ENCODE results near the gene ITPR3.
A peak's percentile ranks its signal among the peaks of the same experiment; 100 is the strongest.

Gene ITPR3

DNA sequence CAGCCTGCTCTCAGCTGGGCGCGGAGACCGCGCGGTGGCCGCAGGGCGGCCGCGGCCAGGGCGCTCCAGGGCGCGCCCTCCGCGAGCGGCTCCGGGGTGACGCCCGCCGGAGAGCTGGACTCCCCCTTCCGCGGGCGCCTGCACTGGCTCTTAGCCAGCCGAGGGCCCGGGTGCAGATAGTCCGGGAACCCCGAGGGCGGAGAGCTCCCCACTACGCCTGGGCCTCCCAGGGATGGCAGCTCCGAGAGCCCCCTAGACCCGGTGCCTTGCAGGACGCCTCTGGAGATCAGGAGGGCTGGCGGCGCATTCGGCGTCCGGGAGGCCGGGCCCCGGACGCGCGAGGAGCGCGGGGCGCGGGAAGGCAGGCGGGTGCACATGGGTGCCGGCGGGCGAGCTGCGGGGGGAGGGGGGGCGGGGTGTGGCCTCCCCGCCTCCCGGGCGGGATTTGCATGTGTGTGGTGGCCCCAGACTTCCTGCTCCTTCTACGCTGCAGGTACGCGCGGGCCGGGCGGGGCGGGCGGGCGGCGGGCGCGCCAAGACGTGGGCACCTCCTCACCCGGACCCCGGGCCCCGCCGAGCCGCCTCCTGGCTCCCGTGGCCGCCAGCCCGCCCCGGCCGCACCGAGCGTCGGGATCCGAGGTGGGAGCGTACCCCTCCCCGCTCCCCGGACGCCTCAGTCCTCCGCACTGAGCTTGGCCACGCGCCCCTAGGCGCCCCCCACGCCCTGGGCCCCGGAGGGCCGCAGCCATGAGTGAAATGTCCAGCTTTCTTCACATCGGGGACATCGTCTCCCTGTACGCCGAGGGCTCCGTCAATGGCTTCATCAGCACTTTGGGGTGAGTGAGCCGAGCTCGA, at the start of gene ITPR3:
Gene ITPR3 (plus strand): TSS at position 467 of the 855 bp plus-strand sequence. CDS start 281 bp downstream, at position 748.
- peak; percentile 28 for DNase-seq

DNA sequence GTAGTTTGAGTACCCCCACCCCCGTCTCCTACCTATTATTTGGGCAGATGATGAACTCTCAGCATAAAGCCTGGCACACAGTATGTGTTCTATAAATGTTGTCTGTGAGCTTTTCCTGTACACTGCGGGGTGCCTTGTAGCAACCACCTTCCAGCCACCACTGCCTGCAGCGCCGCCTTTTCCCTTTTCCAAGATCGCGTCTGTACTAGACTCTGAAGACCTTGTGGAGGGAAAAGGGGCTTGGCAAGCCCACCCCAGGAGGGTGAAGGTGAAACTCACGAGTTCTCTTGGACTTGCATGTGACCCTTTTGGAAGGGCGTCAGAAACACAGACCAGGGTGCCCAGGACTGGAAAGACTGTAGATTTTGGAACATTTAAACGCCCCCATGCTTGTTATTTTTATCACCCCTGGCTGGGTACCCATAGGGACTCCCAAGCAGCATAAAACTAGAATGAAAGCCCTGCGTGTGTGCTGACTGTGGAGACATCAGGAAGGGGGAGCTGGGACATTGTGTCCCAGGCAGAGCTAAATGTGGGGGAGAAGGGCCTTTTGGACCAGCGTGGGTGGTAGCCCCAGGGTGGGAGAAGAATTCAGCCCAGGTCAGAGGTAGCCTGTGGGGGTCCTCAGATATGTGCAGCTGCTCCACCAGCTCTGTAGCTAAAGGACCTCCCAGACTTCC, 49.3 kb upstream of the ITPR3 start:
- no peak for DNase-seq

DNA sequence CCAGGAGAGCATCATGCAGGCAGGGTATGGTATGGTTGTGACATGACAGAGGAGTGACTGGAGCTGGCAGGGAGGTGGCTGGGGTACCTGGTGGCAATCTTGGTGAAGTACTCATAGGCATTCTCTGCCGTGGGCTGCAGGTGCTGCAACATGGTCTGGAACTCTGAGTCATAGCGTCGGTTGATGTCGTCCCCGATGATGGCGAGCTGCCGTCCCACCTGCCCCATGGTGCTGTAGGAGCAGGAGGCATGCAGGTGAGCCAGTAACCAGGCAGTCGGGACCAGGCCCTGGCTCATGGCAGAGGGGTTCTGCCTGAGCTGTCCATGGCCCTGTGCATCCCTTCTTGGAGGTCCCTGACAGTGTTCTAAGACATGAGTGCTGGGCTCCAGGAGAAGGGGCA, 45.9 kb upstream of the ITPR3 start:
- DNase-seq = no peak

DNA sequence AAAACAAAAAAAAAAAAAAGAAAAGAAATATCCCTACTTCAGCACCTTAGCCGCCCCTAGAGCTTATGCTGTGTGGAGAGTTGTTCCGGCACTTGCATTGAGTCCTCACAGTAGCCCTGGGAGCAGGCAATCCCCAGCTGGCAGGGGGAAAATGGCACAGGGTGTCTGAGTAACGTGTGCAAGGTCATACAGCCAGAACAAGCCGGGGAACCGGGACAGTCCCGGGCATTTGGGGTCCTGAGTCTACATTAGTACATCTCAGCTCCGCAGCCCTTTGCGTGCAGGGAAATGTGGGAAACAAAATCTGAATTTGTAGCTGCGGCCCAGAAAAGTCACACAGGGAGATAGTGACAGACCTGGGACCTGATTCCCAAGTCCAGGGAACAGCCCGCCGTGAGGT, 44.5 kb upstream of the ITPR3 start:
- DNase-seq = no peak

DNA sequence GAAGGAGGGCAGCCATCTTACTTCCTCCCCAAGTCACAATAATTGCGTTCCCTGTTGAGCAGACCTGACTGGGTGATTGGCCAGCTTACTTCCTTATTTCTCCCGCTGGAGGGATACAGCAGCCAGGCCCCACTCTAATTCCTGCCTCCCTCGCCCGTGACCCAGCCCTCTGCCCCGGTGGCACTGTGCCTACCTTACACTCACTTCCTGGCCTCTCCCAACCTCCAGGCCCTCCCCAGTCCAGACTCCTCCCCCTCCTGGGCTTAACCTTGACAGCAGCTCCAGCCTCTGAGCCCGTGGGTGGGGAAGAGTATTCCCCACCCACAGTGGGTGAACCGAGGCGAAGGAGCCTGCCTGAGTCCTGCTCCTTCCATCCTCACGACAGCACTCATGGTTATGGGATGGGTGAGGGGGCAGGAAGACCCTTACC, 44.0 kb upstream of the ITPR3 start:
- DNase-seq = no peak

DNA sequence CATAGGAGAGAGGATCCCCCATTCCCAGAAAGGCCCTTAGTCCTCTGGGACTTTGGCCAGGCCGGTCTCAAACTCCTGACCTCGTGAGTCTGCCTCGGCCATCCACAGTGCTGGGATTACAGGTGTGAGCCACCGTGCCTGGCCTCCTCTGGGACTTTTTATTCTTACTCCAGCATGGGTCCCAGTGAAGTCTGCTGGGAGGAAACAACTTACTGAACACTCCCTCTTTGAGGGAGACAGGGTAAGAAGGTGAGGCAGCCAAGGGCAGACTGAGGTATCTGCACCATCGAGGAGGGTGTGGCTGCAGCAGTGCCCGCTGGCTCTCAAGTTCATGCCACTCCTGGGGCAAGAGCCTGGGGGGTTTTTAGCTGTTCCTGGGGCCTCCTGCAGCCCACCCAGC, 43.4 kb upstream of the ITPR3 start:
- no peak for DNase-seq

DNA sequence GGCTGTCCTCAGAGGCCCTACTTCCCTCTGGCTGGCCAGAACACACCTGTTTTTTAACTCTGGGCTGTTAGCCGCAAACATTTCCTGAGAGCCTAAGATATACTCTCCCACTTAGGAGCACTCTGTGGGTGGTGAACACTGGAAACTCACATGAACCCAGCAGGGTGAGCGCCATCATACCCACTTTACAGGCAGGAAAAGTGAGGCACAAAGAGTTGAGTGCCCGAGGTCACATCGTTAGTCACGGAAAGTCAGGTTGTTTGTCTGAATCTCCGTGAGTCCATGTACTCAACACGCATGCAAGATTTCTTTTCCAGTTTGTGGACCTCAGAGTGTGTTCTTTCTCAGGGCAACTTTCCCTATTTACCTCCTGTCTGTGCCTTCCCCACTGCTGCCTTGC, 43.0 kb upstream of the ITPR3 start:
- no peak for DNase-seq

DNA sequence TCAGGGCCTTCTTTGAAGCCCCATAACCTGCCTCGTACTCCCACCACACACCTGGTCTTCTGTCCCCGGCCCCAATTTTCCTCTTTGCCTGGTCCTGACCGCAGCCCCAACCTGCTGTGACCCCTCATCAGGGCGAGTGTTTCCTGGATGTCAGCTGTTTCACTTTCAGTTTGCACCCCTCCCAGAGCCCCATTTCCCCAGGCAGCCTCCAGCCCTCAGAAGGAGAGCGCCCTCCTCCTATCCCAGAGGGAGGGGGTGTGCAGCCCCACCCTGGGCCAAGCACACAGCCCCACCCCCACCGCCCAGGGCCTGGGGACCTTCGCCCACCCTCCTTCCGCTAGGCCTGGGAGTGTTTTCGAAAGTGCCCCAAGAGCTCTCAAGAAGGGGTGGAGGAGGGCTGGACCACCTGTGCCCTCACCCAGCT, 42.5 kb upstream of the ITPR3 start:
- no peak for DNase-seq

DNA sequence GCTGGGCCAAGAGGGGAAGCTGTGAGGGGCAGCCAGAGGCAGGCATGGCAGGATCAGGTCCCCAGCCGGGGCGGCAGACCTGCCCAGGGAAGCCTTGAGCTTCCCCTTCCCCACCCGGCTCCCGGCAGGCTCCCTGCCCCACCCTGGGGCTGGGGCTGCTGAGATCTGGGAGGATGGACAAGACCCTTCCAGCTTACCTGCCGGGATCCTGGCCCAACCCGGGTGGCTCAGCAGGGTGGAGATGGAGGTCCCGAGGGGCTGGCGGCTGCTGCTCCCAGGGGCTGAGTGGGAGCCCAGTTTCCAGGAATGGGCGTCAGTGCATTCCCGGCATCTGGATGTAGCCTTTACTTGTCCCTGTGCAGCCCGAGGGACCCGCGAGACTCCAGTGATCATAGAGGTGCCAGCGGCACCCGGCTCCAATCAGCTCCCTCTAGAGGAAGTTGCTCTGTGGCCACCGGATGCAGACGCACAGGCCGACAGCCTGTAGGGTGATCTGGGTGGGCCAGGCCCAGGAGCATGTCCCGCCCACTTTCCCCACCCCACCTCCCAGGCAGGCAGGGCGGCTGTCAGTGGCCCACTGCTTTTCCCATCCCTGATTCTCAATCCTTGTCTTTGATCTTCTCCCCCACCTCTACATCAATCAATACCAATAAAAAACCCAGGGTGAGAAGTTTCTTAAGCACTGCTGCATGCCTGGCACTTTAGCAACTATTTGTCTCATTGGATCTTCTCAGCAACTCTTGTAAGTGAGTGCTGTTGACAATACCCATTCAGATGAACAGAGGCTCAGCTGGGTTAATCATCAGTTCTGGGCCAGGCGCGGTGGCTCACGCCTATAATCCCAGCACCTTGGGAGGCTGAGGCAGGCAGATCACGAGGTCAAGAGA, 41.1 kb upstream of the ITPR3 start, which contains the start of gene BAK1:
Gene BAK1 (minus strand): TSS at position 449 of the 887 bp plus-strand sequence. CDS start 2,672 bp downstream, outside the sequence.
- DNase-seq = peak; percentile 89

DNA sequence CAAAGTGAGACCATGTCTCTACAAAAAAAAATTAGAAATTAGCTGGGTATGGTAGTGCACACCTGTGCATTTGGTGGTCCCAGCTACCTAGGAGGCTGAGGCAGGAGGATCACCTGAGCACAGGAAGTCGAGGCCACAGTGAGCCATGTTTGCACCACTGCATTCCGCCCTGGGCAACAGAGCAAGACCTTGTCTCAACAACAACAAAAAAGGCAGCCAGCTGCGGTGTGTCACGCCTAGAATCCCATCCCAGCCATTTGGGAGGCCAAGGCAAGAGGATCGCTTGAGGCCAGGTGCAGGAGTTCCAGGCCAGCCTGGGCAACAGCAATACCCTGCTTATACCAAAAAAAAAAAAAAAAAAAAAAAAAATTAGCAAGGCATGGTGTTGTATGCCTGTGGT, 39.9 kb upstream of the ITPR3 start:
- no peak for DNase-seq

DNA sequence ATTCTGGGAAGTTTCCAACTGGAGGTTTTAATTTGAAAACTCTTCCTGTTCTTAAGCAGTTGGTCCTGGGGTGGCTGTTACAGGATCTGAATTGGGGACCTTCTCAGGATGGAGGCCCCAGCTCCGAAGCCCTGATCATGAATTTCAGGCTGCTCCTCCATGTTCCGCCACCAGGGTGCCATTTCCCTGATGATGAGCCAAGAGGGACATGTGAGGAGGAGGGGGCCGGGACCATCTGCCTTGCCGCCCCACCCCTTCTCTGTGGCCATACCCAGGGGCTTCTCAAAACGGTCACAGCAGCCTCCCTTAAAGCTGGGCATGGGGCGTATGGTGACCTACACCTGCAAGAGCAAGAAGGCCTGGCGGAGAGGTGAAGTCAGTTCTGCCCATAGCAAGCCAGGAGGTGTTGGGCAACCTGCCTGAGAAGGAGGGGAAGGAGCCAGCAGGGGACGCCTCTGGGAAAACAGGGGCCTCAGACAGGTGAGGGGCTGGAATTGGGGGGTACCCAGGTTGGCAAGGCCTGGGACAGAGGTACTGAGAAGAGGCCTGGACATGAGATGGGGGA, 37.4 kb upstream of the ITPR3 start:
- DNase-seq = no peak

DNA sequence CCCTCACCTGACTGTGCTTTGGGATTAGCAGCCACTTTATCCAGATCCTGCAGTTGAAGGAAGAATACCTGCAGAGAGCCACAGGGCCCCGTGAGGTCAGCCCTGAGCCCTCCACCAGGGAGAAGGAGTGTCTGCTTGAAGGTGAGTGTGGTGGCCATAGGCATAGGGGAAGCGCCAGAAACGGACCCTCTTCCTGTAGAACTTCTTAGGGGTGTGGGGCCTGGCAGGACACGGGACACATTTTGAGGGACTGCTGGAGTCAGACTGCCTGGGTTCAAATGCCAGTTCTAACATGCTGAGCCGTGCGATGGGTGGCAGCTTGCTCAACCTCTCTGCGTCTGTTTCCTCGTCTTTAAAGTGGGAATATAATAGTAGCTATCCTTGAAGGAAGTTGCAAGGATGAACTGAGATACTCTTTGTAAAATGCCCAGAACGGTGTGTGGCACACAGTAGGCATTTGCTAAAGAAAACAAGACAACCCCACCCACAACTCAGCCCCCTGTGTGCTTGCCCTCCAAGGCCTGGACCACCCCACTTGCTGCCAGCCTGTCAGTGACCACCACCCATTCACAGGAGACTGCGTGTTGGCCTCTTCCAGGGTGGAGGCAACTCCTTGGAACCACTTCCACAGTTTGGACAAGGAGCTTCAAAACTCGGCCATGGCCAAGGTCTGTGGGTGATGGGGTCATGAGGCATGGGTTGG, 36.3 kb upstream of the ITPR3 start:
- DNase-seq = no peak

DNA sequence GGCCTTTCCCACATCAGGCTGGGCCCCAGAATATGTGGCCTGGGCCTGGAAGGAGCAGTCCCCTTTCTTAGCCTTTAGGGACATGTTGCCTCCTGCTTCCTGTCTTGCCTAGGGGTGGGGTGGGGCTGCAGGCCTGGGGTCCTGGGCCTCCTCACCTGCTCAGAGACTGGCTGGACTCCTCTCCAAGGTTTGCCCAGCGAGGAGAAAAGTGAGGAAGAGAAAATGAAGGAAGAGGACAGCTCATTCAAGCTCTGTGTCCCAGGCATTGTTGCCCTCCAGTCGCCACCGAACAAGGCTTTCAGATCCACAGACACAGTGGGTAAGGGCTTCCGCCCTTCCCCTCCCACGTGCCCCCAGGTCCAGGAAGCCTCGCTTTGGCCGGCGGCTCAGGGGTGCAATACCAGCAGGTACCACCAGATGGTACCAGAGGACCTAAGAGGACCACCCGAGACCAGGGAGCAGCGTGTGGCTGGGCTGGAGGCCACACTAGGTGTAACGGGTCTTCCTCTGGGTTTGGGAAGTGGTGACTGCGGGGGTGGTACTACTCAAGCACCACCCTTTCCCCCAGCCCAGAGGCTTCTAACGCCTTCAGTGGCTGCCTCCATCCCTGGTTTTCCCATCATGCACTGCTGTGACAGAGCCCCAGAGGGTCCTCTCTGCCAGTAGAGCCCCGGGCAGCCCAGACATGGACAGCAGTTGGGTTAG, 35.6 kb upstream of the ITPR3 start:
- peak; percentile 64 for DNase-seq

DNA sequence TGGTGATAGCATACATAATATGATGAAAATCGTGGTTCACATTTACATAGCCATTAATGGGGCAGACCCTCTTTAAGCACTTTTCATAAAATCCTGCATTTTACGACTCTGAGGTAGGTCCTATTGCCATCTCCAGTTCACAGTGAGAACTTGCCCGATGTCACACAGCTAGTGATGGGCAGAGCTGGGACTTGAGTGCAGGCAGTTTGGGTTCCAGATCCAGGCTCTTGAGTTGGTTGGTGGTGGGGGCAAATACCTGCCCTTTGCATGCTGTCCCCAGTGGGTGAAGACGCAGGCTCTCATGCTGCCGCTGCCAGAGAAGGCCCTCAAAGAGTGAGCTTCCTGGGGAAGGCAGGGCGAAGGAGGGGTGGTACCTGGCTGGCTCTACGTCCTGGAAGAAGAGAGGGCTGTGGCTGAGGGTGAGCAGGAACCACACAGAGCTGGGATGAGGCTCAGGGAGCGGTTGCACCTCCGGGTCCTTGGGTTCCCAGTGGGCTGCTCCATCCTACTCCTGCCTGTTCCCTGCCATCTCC, 34.9 kb upstream of the ITPR3 start:
- DNase-seq = no peak

DNA sequence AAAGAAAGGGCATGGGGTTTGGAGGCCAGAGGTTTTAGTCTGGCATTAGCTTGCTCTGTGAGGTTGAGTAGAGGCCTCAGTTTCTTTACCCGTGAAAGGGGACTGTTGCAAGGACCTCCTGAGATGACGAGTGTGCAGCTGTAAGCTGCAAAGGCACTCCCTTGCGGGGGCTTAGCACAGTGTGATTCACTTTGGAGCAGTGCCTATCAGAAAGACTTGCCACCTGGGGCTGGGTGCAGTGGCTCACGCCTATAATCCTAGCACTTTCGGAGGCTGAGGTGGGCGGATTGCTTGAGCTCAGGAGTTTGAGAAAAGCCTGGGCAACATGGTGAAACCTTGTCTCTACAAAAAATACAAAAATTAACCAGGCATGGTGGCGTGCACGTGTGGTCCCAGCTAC, 33.6 kb upstream of the ITPR3 start:
- DNase-seq = no peak

DNA sequence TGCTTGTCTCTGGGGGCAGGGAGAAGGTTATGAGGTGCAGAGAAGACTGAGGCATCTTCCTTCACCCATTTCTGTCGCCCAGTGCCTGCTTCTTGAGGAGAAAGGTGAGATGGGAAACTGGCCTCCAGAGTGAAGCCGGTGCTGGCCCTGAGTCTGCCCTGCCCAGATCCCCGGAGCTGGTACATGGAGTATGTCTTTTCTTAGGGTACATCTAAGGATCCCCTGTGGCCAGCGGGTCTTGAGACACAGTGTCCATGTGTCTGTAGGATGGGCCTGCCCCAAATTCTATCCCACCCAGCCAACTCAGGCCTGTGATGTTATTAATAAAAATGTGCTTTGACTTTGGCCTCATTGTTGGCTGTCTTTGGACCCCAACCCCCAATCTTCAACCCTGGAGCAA, 32.2 kb upstream of the ITPR3 start:
- no peak for DNase-seq

DNA sequence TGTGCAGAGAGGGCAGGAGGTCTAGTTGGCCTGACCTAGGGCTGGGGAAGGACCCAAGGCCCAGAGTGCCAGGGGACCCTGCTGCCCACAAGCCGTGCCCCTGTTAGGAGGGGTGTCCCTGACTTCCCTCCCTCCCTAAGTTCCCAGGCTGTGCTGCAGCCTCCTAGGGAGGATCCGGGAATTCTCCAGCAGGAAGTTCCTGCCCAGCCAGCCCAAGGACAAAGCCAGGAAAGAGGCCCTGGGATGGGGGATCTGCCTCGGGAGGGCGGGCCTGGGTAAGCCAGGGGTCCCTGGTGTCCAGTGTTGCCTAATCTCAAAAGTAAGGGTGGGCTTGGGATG, 31.8 kb upstream of the ITPR3 start:
- DNase-seq = no peak

DNA sequence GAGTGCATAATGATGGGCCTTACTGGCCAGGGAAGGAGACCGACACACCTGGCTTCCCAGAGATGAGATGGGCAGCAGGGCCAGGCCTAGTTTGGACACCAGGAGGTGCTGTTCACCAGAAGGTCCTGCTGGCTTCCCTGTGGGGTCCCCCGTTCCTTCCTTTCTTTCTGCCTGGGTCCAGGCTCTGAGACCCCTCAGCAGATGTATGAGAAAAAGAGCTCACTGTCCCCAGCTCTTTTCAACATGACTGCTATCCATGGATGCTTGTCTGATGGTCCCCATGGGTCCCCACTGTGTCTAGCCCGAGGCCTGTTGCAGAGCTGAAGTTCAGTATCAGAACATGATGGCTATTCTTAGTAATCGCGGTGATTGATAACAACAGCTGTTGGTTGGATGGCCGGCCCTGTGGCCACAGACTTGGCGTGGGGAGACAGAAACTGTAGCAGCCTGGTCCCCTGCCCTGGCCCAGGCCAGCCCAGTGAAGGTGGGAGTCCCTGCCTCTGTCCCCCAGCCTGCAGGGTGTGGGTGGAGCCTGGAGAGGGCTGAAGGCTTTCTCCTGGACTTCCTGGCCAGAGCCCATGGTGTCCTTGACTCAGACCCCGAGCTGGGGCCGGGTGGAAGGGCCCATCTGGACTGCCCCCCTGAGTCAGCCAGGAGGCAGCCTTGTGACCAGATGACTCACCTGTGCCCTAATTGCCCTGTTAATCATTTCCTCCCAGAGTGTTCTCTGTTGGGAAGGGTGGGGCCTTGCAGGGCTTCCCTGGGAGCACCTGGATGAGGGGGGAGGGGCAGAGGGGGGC, 31.2 kb upstream of the ITPR3 start:
- peak; percentile 62 for DNase-seq

DNA sequence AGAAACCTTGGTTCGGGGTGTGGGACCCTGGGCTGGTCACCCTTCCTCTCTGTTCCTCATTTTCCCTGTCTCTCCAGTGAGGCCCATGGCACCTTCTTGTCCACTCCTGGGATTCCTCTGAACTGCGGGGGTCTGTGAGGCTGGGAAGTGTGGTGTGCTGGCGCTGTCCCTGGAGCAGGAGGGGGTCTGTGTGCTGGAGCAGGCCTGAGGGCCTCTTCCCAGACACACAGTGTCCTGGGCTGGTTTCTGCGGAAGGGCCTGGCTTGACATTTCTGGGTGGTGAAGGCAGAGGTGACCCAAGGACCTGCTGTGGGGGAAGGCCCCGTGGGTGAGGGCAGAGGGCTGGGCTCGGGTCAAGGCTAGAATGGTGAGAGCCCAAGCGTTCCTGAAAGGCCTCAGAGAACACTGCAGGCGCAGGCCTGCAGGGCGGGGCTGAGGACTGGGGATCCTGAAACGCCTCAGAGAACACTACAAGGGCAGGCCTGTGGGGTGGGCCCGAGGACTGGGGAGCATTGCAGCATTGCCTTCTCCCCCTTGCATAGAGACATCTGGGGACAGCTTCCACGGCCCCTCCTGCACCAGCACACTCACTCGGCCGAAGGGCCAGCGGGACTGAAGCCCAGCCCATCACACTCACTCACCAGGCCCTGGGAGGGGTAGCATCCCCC, 30.5 kb upstream of the ITPR3 start:
- DNase-seq = no peak

All from fibroblast of skin of right quadriceps (primary cell).